HepG2 (cell line): ENCODE measurements around the gene OGFR. TPM values are rescaled to one million over a fixed set of nuclear protein-coding genes. Genes with fewer than 3 reads are reported as not detected.

Source experiments
- DR1 ChIP-seq: sonication (generic); formaldehyde crosslinking; IDR thresholded peaks from 2 replicates; pipeline ENCODE4 v1.8.0; 2021; ENCODE audit warnings: mild to moderate bottlenecking, missing genetic modification reagents, inconsistent platforms
- KDM4B ChIP-seq: sonication (generic); formaldehyde crosslinking; IDR thresholded peaks from 2 replicates; pipeline ENCODE4 v1.4.0; 2020; ENCODE audit warnings: missing genetic modification reagents
- MAFK ChIP-seq, 2 experiments: IDR thresholded peaks in 1 of 2; conservative IDR thresholded peaks in 1 of 2; 2 replicates each; pipeline ENCODE4 v1.6.1; 2011; ENCODE audit warnings: improper control_type of control experiment in 2 of 2, low read length in 2 of 2
- MAZ ChIP-seq, 2 experiments: sonication (generic) in 1 of 2; formaldehyde crosslinking in 1 of 2; IDR thresholded peaks; 2 replicates each; pipeline versions ENCODE4 v1.5.0 to v1.6.1; 2012 to 2020; ENCODE audit warnings: low read depth in 2 of 2, mild to moderate bottlenecking in 2 of 2, borderline replicate concordance in 1 of 2, improper control_type of control experiment in 1 of 2, low read length in 1 of 2, missing genetic modification reagents in 1 of 2, moderate library complexity in 1 of 2
- MEF2D ChIP-seq: sonication (generic); formaldehyde crosslinking; IDR thresholded peaks from 2 replicates; pipeline ENCODE4 v1.5.1; 2020; ENCODE audit warnings: mild to moderate bottlenecking, missing genetic modification reagents
- NFYB ChIP-seq: sonication (generic); formaldehyde crosslinking; IDR thresholded peaks from 2 replicates; pipeline ENCODE4 v1.4.0; 2020; ENCODE audit warnings: missing genetic modification reagents
- RARA ChIP-seq: IDR thresholded peaks from 2 replicates; pipeline ENCODE4 v1.6.1; 2016; ENCODE audit warnings: missing genetic modification reagents, missing compliant biosample characterization
- SMARCE1 ChIP-seq: fragments of 450-650 bp; IDR thresholded peaks from 2 replicates; pipeline ENCODE4 v1.6.1; 2017; ENCODE audit warnings: borderline replicate concordance
- SRSF4 ChIP-seq: fragments of 200-400 bp; formaldehyde crosslinking; IDR thresholded peaks from one replicate; pipeline ENCODE4 v1.6.1; 2018; ENCODE audit warnings: mild to moderate bottlenecking, low read depth, low read length, moderate library complexity; ENCODE audit not compliant: poor library complexity, severe bottlenecking
- USF2 ChIP-seq, 2 experiments: sonication (generic) in 1 of 2; formaldehyde crosslinking in 1 of 2; IDR thresholded peaks; 2 replicates each; pipeline versions ENCODE4 v1.5.1 to v1.6.1; 2011 to 2020; ENCODE audit warnings: borderline replicate concordance in 1 of 2, low read depth in 1 of 2, low read length in 1 of 2, mild to moderate bottlenecking in 1 of 2, missing genetic modification reagents in 1 of 2, moderate library complexity in 1 of 2
- ZBTB34 ChIP-seq: sonication (generic); formaldehyde crosslinking; IDR thresholded peaks from 2 replicates; pipeline ENCODE4 v1.8.0; 2022; ENCODE audit warnings: mild to moderate bottlenecking, missing genetic modification reagents
- ZNF207 ChIP-seq: fragments of 450-650 bp; IDR thresholded peaks from 2 replicates; pipeline ENCODE4 v1.6.1; 2016; ENCODE audit warnings: antibody characterized with exemption, borderline replicate concordance
- ZNF460 ChIP-seq: sonication (generic); formaldehyde crosslinking; IDR thresholded peaks from 2 replicates; pipeline ENCODE4 v1.5.1; 2020; ENCODE audit warnings: missing genetic modification reagents, mild to moderate bottlenecking, borderline replicate concordance
- ZNF577 ChIP-seq: sonication (generic); formaldehyde crosslinking; IDR thresholded peaks from 2 replicates; pipeline ENCODE4 v1.4.0; 2020; ENCODE audit warnings: mild to moderate bottlenecking, low read depth, missing genetic modification reagents, borderline replicate concordance
- ZNF784 ChIP-seq: sonication (generic); formaldehyde crosslinking; IDR thresholded peaks from 2 replicates; pipeline ENCODE4 v1.5.1; 2020; ENCODE audit warnings: missing genetic modification reagents, mild to moderate bottlenecking, borderline replicate concordance
- polyA plus RNA-seq, 8 experiments: library from polyadenylated mRNA; depleted of rRNA in 3 of 8; stranded (reverse) in 7 of 8; unstranded in 1 of 8; fragments of >200 nt; fragmentation: Illumina TruSeq in 4 of 8; extraction: Trizol in 4 of 8; gene quantifications; 2 replicates each; pipeline versions ENCODE4 v1.2.1 to v1.2.3, GENCODE V29; 2011 to 2016; ENCODE audit warnings: low read depth in 4 of 8, missing spikeins in 1 of 8, mixed read lengths in 1 of 8; ENCODE audit not compliant: insufficient read depth in 1 of 8
- total RNA-seq, 5 experiments: library from RNA; depleted of rRNA; stranded (reverse); fragments of >200 nt; fragmentation: Illumina TruSeq; extraction: Trizol; gene quantifications; 2 replicates each; pipeline ENCODE4 v1.2.3, GENCODE V29; 2016; ENCODE audit warnings: low read depth in 1 of 5

OGFR gene
- total and polyA plus RNA-seq, 2 of the 13 experiments (the other 11 are each of a cell fraction or from before 2014, with no cell fraction given), result 47.7 to 81.8 TPM

GRCh38 chr20:62805711-62806382, 1.2 kb downstream of the OGFR start (continued):
- TF ChIP-seq KDM4B (CRISPR knock-in tag) (peak; percentile 86), NFYB (CRISPR knock-in tag) (0 out of 2 replicates have a peak, but pooled peaks have one; percentile 25), ZNF460 (peak; percentile 44; the same call in 1 of the 2 replicates), ZNF784 (CRISPR knock-in tag) (no peak), SRSF4 (no peak), ZNF577 (CRISPR knock-in tag) (0 out of 2 replicates have a peak, but pooled peaks have one; percentile 3), DR1 (CRISPR knock-in tag) (peak; percentile 86), ZNF207 (no peak), MAFK (conservative IDR thresholded peaks at IDR 0.05 in 1 of 2, IDR thresholded peaks at IDR 0.05 in 1 of 2; ENCODE audit: low read length in 2 of 2) (no peak), USF2 (IDR thresholded peaks at IDR 0.05; ENCODE audit: low read depth, low read length) (no peak), USF2 (CRISPR knock-in tag; IDR thresholded peaks at IDR 0.05; ENCODE audit: borderline replicate concordance) (peak; percentile 51; the same call in 1 of the 2 replicates), RARA (CRISPR knock-in tag) (peak; percentile 84), MEF2D (peak; percentile 42; the same call in 1 of the 2 replicates), ZBTB34 (peak; percentile 94; the same call in 1 of the 2 replicates), MAZ (IDR thresholded peaks at IDR 0.05; ENCODE audit: borderline replicate concordance, low read depth, low read length) (peak; percentile 78; the same call in 1 of the 2 replicates), MAZ (CRISPR knock-in tag; IDR thresholded peaks at IDR 0.05; ENCODE audit: low read depth) (peak; percentile 96), SMARCE1 (no peak)
